HG03025 (cell line): ENCODE data around the gene TMEM184A.

Experiments
- ATAC-seq: cut with Tn5 transposase; IDR thresholded peaks from one replicate; pipeline ENCODE4 v1.9.1; 2021; ENCODE audit warnings: mild to moderate bottlenecking, moderate library complexity; ENCODE audit not compliant: unreplicated experiment, low FRiP score

TMEM184A gene

DNA sequence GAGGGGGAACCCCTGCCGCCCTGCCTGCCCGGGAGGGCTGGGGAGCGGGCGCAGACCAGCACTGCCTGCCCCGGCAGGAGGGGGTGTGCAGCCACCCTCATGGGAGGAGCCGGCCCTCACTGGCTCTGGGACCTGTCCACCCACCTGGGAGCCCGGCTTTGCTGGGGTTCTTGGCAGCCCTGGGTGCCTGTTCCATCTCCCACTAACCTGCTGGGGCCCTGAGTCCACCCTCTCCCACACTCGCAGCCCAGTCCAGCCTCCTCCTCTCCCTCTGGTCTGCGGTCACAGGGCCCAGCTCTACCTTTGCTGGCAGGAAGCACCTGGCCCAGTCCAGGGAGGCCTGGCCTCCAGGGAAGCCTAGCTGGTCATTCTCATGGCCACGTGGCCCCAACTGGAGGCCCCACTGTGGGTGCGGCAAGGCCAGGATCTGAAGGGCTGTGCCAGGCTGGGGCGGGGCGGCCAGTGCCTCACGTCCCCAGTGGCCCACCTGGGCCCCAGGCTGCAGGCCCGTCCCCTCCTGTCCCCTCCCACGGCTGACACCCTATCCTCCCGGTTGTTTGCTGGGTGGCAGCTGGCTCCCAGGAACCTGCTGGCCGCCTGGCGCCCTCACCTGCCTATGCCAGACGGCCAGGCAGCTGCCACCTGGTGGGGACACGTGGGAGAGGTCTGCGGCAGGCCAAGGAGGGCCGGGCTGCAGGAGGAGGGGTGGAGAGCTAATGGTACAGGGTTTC lies at the start of gene TMEM184A:
TSS of gene TMEM184A (minus strand) at position 393 of the 731 bp plus-strand sequence. CDS start 721 bp downstream, outside the sequence.
- ATAC-seq = no peak

DNA sequence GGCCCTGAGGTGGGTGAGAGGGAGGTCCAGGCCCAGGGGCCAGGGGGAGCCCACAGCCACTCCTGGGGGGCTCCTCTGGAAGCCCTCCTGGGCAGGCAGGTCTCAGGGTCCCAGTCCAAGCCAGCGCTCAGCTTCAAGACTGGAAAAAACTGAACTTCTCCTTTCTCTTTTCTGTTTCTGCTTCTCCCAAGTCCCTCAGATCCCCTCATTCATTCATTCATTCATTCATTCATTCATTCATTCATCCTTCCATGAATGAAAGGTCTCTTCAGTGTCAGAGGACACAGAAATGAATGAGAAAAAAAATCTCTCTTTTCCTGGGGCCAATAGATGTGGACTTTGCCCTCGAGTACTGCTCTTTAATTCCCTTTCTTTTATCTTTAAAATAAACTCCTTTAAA lies 48.4 kb upstream of the TMEM184A start:
- ATAC-seq = no peak

- no peak for ATAC-seq
These were observed 47.6 kb upstream of the TMEM184A start for GRCh38 chr7:1603346-1604225.

- no peak for ATAC-seq
These were observed 46.4 kb upstream of the TMEM184A start for GRCh38 chr7:1602386-1602785.

DNA sequence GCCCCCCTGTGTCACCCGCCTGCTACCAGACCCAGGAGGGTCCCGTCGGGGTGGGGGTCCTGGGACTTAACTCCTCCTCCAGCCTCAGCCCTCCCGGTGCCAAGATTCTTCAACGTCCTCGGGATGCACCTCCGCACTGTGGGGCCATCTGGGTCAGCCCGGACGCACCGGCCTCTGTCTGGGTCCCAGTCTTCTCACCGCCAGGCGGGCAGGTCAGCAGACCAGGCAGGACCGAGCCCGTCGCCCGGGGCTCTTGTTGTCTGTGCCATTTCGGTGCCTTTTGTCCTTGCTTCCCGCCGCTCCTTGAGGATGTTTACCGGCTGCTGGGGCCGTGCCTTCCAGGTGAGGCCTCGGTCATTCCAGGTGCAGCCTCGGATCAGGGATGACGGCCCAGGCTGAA lies 46.0 kb upstream of the TMEM184A start:
- no peak for ATAC-seq

DNA sequence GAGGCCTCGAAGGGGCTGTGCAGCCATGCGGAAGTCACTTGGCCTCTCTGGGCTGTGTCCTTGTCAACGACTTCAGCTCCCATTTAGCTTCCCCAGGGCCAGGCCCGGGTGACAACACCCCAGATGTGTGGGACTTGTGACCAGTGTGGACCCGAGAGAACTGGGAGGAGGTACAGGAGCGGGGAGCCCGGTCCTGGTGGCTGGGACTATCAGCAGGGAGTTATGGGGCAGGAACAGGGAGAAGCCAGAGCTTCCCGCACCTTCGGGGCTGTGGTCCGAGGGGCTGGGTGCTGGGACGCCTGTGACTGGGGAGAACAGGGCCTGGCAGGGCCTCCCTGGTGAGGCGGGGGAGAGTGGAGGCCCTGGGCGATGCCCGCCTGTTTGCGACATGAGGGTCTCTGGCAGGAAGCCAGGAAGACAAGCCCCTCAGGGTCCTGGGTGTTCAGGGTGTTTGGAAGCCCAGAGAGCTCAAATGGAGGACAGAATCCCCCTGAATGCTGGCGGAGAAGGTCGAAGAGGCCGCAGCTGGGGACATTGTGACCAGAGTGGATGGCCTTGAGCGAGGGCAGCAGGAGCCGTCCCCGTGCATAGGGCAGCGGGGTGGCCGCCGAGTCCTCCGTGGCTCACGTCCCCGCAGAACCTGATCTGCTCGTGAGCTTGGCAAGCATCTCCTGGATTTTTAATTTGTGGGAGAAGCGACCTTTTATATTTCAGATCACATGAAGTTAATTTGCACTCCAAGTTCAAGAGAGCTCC lies 43.8 kb upstream of the TMEM184A start:
- no peak for ATAC-seq

DNA sequence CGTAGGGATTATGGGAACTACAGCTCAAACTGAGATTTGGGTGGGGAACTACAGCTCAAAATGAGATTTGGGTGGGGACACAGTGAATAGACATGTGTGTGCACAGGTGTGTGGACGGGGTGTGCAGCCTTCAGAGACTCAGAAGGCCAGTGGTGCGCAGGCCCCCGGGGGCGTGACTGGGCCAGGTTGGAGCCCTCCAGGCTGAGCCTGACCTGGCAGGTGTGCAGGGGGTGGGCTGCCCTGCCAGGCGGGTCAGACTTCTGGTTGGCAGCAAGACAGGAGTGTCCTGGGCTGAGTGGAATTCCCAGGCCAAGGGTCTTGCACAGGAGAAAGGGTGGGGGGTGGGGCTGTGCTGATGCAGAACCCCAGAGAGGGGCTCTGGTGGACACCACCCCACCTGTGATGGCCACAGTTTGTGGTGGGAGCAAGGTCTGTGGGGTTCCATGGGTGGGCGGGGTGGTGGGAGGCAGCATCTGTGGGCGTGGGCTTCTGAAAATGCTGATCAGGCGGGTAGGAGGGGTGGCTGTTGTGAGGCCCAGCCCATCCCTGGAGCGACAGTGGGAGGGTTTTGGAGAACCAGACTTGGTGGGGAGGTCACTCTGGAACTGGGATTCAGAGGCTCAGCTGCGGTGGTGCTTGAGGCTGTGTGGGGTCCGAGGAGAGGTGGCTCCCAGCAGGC lies 43.1 kb upstream of the TMEM184A start:
- ATAC-seq = no peak

DNA sequence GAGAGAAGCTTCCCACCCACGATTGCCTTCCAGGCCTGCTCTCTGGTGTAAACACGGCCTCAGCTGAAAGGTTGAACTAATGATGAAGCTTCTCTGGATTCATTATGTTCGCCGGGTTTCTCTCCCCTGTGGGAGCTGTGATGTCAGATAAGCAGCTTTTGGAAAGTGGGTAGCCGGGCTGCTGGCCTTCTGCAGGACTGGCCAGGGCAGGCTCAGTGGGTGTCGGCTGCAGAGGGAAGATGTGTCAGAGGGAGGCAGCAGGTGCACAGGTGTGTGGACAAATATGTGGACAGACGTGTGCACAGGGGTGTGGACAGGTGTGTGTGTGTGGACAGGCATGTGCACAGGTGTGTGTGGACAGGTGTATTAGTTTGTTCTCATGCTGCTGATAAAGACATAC lies 42.3 kb upstream of the TMEM184A start:
- no peak for ATAC-seq

DNA sequence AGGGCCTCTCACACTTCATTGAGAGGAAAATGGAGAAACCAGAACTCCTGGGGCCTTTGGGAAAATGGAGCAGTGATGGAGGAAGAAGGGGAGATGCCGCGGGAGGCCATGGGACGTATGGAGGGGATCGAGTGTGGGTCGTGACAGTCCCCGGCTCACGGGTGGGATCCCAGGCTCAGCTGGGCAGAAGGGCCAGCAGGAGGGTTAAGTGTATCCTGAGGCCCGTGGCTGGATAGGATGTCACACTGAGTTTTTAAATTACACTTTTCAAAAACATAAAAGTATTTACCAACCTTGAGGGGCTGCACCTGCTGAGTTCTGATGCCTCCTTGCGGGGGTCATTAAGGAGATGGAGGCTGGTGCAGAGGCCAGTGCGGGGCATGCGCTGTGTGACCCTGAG lies 41.8 kb upstream of the TMEM184A start:
- ATAC-seq = no peak

DNA sequence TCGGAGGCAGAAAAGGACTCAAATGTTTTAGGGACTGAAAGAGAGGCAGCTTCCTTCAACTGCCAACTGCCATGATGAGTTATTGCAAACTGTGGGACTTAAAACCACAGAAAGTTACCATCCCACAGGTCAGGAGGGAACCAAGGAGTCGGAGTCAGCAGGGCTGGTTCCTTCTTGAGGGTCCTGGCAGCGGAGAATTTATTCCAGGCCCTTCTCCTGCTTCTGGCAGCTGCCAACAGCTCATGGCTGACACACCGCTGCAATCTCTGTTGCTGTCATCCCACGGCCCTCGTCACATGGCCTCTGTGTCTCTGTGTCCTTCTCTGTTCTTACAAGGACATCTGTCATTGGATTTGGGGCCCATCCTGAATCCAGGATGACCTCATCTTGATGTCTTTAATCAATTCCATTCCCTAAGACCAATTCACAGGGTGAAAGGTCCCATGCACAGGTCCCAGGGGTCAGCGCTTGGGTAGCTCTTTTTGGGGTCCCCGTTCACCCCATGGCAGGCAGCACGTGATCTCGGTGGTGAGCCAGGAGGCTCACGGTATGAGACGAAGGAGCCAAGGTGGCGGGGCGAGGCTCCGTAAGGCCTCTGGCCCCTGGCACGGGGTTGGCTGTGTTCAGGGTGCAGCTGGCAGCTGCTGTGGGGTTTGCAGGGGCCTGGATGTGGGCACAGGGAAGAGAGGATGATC lies 41.2 kb upstream of the TMEM184A start:
- no peak for ATAC-seq

- no peak for ATAC-seq
These were observed 40.4 kb upstream of the TMEM184A start for GRCh38 chr7:1596181-1597043.

DNA sequence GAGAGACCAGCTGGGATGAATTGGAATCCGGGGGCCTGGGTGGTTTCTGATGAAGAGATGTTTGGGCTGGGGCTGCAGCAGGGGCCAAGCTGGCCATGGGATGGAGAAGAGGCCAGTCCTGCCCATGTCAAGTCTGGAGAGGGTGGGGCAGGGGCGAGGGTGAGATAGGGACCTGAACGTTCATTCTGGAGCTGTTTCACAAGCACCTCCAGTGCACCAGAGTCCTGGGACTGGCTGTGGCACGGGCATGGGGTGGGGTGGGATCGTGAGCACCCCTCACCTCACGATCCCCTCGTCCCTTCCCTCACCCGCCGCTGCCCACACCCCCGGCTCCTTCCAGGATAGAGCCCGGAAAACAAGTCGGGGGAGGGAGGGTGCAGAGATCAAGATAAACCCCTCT lies 39.6 kb upstream of the TMEM184A start:
- no peak for ATAC-seq

DNA sequence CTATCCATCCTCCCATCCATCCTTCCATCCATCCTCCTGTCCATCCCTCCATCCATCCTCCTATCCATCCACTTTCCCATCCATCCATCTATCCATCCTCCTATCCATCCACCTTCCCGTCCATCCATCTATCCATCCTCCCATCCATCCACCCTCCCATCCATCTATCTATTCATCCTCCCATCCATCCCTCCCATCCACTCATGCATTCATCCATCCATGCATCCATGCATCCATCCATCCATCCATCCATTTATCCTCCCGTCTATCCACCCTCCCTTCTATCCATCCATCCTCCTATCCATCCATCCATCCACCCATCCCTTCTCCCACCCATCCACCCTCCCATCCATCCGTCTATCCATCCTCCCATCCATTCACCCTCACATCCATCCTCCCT lies 39.0 kb upstream of the TMEM184A start:
- no peak for ATAC-seq

DNA sequence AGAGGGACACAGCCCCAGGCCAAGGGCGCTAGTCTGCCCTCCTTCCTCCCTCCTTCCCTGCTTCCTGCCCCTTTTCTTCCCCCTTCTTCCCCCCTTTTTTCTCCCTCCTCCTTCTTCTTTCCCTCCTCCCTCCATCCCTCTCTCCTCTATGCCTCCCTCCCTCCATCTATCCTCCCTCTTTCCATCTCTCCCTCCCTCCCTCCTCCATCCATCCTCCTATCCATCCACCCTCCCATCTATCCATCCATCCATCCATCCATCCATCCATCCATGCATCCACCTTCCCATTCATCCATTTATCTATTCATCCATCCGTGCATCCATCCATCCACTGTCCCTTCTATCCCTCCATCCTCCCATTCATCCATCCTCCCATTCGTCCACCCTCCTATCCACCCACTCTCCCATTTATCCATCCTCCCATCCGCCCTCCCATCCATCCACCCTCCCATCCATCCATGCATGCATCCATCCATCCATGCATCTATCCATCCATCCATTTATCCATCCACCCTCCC lies 38.0 kb upstream of the TMEM184A start:
- no peak for ATAC-seq

DNA sequence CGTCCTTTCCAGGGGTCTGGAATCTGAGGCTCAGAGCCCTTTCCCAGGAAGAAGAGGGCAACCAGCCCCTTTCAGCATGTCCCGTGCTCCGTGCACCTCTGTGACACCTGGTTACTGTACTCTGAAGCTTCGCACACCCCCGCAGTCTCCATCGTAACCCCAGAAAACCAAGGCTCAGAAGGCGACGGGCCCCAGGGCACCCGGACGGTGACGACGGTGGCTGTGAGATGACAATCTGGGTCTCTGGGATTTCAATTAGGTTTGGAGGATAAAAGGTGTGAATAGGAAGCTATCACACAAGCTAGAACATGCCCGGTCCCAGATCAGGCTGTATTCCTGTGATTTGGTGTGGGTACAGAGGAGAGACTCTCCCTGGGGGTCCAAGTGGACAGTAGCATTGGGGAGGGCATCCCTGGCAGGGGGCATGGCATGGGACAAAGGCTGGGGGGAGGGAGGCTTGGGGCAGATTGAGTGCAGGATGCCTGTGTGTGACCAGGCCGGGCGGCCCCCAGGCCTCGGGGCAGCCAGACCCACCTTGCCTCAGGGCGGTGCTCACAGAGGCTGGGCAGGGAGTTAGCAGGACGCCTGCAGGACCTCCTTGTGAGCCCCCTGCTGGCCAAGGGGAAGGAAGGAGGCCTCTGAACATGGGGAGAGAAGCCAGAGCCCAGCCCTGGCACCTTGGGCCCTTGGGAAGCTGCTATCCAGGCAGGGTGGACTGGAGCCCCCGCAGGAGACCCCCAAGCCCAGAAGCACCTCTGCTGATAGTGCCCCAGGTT lies 37.3 kb upstream of the TMEM184A start:
- ATAC-seq = no peak

DNA sequence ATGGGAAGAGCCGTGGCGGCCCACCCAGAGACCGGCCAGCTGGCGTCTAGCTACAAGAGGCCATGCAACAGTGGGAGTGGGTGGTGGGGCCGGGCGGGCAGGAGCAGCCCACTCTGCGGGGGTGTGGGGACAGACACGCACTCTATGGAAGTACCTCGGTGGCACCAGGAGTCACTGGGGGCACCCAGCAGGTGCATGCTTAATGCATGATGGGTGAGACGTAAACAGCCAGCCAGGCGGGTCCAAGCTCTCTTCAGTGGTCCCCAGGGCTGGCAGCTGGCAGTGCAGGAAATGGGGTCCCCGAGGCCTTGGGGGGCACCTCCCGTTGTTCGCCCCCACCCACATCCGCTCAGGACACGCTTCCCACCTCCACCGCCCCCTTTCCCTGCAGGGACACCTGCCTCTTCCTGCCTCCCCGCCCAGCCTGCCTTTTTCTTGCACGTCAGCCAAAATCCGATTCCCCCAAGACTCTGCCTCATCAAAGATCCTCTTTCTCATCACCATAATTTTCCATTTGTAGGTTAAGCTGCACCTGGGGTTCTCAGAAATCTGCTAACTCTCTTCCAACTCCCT lies 36.4 kb upstream of the TMEM184A start:
- no peak for ATAC-seq

DNA sequence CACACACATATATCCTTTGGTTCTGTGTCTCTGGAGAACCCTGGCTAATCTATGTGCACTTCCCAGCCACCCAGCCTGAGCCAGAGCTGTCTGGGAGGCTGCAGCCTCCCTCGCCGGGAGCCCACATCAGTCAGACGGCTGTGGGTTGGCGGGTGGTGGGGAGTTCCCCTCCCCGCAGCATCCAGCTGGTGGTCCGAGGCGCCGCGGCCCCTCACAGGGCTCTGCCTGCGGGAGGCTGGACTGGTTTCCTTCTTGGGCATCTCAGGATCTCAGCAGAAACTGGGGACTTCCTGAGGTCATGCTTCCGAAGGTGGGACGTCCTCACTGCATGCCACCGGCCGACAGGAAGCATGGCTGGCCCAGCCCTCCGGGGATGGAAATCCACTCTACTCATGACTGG lies 35.9 kb upstream of the TMEM184A start:
- no peak for ATAC-seq

- no peak for ATAC-seq
These were observed 35.4 kb upstream of the TMEM184A start for GRCh38 chr7:1591396-1591795.
